T-cell (primary cell): Measurements from ENCODE around the gene SPATS1. TPM values are rescaled to one million over a fixed set of nuclear protein-coding genes. Genes with fewer than 3 reads are reported as not detected.

Experiments used
- ATAC-seq, 4 experiments: fragments of 200-7000 bp in 3 of 4; fragments of 150-1000 bp in 1 of 4; cut with Tn5 transposase; replicated peaks in 1 of 4; 1 replicate in 3 of 4; 2 replicates in 1 of 4; pipeline ENCODE4 v1.10.0; 2021; ENCODE audit warnings: moderate library complexity in 3 of 4, mild to moderate bottlenecking in 2 of 4, moderate number of reproducible peaks in 1 of 4
- CTCF ChIA-PET, 2 donors: fragments of 300-600 bp; sonication (Branson Sonifier 250); formaldehyde crosslinking; loops; one replicate each; lab custom pipeline; 2022; ENCODE audit warnings: antibody characterized with exemption in 2 of 2; lab: Charles Lee
- POLR2A ChIA-PET, 2 donors: fragments of 300-600 bp; sonication (Branson Sonifier 250); formaldehyde crosslinking; loops; one replicate each; lab custom pipeline; 2022; ENCODE audit warnings: antibody characterized with exemption in 2 of 2; lab: Charles Lee
- DNase-seq, 35 experiments: peaks; one replicate each; pipeline versions ENCODE4 v3.0.0 to v3.0.0-alpha.2; 2013 to 2023
- H3K27ac ChIP-seq: one replicate; pipeline ENCODE4 v1.5.1; 2013; ENCODE audit warnings: low read length
- H3K27me3 ChIP-seq, 2 experiments: replicated peaks in 1 of 2; 1 replicate in 1 of 2; 2 replicates in 1 of 2; pipeline versions ENCODE4 v1.6.1 to v1.7.0; 2013; ENCODE audit warnings: low read length in 1 of 2, mixed read lengths in 1 of 2; ENCODE audit not compliant: control insufficient read depth in 2 of 2, insufficient read depth in 2 of 2; ENCODE audit errors: extremely low read depth in 1 of 2
- H3K36me3 ChIP-seq, 2 donors: 1 replicate in 1 of 2; 2 replicates in 1 of 2; pipeline versions ENCODE4 v1.6.1 to v1.7.0; 2013; ENCODE audit warnings: low read length in 1 of 2; ENCODE audit not compliant: control insufficient read depth in 2 of 2, insufficient read depth in 1 of 2; ENCODE audit errors: extremely low read depth in 1 of 2
- H3K4me1 ChIP-seq, 2 experiments: 1 replicate in 1 of 2; 2 replicates in 1 of 2; pipeline versions ENCODE4 v1.6.1 to v1.7.0; 2013; ENCODE audit warnings: low read length in 2 of 2, mixed read lengths in 1 of 2; ENCODE audit not compliant: insufficient read depth in 2 of 2, control insufficient read depth in 1 of 2; ENCODE audit errors: extremely low read depth in 1 of 2
- H3K4me3 ChIP-seq, 2 donors: 1 replicate in 1 of 2; 2 replicates in 1 of 2; pipeline versions ENCODE4 v1.5.1 to v1.7.0; 2013; ENCODE audit warnings: mild to moderate bottlenecking in 2 of 2, low read length in 1 of 2, moderate library complexity in 1 of 2; ENCODE audit not compliant: control insufficient read depth in 1 of 2; ENCODE audit errors: extremely low read depth in 1 of 2
- H3K9me3 ChIP-seq: 2 replicates; pipeline ENCODE4 v1.7.0; 2013
- H3K27ac Mint-ChIP-seq, 2 donors: one replicate each; pipeline ENCODE4 v1.8.0; 2020 to 2021; ENCODE audit warnings: mild to moderate bottlenecking in 2 of 2, mixed read lengths in 2 of 2
- H3K27me3 Mint-ChIP-seq, 2 donors: one replicate each; pipeline ENCODE4 v1.8.0; 2021 to 2022; ENCODE audit warnings: mixed read lengths in 2 of 2
- H3K36me3 Mint-ChIP-seq: one replicate; pipeline ENCODE4 v1.8.0; 2021; ENCODE audit warnings: mixed read lengths
- H3K4me1 Mint-ChIP-seq, 3 donors: one replicate each; pipeline ENCODE4 v1.8.0; 2020 to 2022; ENCODE audit warnings: mixed read lengths in 3 of 3, mild to moderate bottlenecking in 1 of 3
- H3K4me3 Mint-ChIP-seq, 3 donors: one replicate each; pipeline ENCODE4 v1.8.0; 2020 to 2022; ENCODE audit warnings: mild to moderate bottlenecking in 3 of 3, mixed read lengths in 3 of 3, moderate library complexity in 3 of 3
- H3K9me3 Mint-ChIP-seq, 3 donors: one replicate each; pipeline ENCODE4 v1.8.0; 2020 to 2022; ENCODE audit warnings: mixed read lengths in 3 of 3
- WGBS: methylation state at CpG from one replicate; pipeline ENCODE4 v1.1.5; 2013; ENCODE audit warnings: missing lambda C conversion rate; ENCODE audit not compliant: insufficient coverage; 5-methylcytosine and 5-hydroxymethylcytosine counted together
- total RNA-seq, 35 experiments: library from RNA in 6 of 35; stranded (reverse) in 6 of 35; fragments of 120-200 nt in 1 of 35; gene quantifications; one replicate each; pipeline versions ENCODE4 v1.2.1 to v1.2.4 and lab custom pipeline; 2013 to 2026

SPATS1 gene
- total RNA-seq, 5 donors from 2014 or later (not counting 1 experiment from before 2014, with no cell fraction given) = not detected

DNA sequence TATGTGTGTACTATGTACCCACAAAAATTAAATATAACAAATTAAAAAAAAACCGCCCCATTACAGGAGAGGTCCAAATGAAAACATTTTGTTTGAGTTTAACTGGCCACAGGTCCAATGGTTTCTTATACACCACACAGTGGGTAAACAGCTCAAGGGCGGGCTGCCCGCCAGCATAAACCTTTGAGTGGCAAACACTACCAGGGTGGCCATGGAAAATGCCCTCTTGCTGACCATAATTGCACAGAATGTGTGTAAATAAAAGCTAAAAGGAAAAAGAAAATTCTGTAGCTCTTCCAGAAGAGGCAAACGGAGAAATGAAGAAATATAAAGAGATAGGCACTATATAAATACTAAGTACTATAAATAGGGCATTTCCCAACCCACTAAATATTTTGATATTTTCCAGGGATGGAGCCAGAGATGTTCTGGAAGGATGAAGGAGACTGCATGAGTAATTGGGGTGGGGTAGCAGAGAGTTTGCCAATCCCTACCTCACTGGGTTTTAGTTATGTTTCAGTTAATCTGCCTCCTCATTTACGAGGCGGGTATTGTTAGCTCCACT, 44.0 kb downstream of the SPATS1 start:
- DNase-seq (no peak), ATAC-seq (no peak)
- Histone ChIP-seq H3K9me3 (no peaks in the 10 kb centered on the region), H3K27ac (peak overlapping the region; percentile 86), H3K27me3 (peaks cover 0 to 6% of the 10 kb centered on the region in 2 experiments), H3K4me3 (peak overlapping the region; percentile 81 to 85), H3K36me3 (peaks cover under 1 to 4% of the 10 kb centered on the region in 2 donors), H3K4me1 (peaks cover 14 to 17% of the 10 kb centered on the region in 2 experiments)
- WGBS = 83% methylated on average over 1 of the region's 6 CpGs
- H3K27ac Mint-ChIP-seq = peak overlapping the region; percentile 11 to 97
- H3K36me3 Mint-ChIP-seq = peaks cover under 1% of the 10 kb centered on the region
- ChIA-PET POLR2A (no interaction called here), CTCF (interaction anchor here in 1 of 2 donors (0.5 to 0.6 kb wide), 3 partner anchors 120 to 1821 kb away, joined by 3 to 4 read pairs (median 4); no protein-coding TSS in a partner anchor)
- no peaks in the 10 kb centered on the region for H3K9me3 Mint-ChIP-seq
- peaks cover 0 to 4% of the 10 kb centered on the region in 2 donors for H3K27me3 Mint-ChIP-seq
- peak overlapping the region; percentile 90 to 96 (median 95) for H3K4me3 Mint-ChIP-seq
- H3K4me1 Mint-ChIP-seq = peaks cover 35 to 39% (median 38%) of the 10 kb centered on the region in 3 donors

DNA sequence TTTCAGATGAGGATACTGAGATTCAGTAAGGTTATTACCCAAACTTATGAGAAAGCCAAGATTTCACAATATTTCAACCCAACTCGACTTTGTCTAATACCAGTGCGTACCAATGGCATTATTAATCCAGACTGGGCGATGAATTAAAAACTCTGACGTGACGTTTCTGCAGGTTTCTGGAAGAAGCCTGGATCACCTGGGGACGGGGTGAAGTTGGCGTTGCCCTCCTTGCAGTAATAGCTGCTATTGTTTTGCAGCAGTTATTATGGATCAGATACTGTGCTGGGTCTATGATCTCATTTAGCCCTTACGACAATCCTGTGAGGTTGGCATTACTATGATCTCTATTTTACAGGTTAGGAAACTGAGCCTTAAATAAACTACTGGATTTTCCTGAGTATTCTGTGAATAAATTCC, 44.5 kb downstream of the SPATS1 start:
- DNase-seq (peak in 2 of 35 experiments; percentile 3 to 11), ATAC-seq (peak; percentile 9 to 34 (median 12))
- Mint-ChIP-seq H3K4me1 (peaks cover 38 to 44% (median 43%) of the 10 kb centered on the region in 3 donors), H3K27me3 (no peaks in the 10 kb centered on the region), H3K4me3 (peak overlapping the region; percentile 90 to 96 (median 95)), H3K27ac (peak overlapping the region; percentile 97), H3K9me3 (no peaks in the 10 kb centered on the region), H3K36me3 (peaks cover 6% of the 10 kb centered on the region)
- Histone ChIP-seq H3K27me3 (peaks cover 0 to 4% of the 10 kb centered on the region in 2 experiments), H3K36me3 (peaks cover 3 to 8% of the 10 kb centered on the region in 2 donors), H3K27ac (peak overlapping the region; percentile 86), H3K4me3 (peak overlapping the region; percentile 81 to 85), H3K4me1 (peaks cover 14 to 17% of the 10 kb centered on the region in 2 experiments), H3K9me3 (no peaks in the 10 kb centered on the region)
- POLR2A ChIA-PET = interaction anchor here in 1 of 2 donors (0.6 kb wide), 1 partner anchor 1457 kb away, joined by 3 read pairs; the partner anchor contains the start of gene CNPY3
- CTCF ChIA-PET = interaction anchor here in 1 of 2 donors (0.5 to 1.3 kb wide), 6 partner anchors 39 to 1821 kb away, joined by 3 to 4 read pairs (median 4); partner anchors contain the start of gene AARS2
- 13% methylated on average over 4 of the region's 8 CpGs for WGBS

DNA sequence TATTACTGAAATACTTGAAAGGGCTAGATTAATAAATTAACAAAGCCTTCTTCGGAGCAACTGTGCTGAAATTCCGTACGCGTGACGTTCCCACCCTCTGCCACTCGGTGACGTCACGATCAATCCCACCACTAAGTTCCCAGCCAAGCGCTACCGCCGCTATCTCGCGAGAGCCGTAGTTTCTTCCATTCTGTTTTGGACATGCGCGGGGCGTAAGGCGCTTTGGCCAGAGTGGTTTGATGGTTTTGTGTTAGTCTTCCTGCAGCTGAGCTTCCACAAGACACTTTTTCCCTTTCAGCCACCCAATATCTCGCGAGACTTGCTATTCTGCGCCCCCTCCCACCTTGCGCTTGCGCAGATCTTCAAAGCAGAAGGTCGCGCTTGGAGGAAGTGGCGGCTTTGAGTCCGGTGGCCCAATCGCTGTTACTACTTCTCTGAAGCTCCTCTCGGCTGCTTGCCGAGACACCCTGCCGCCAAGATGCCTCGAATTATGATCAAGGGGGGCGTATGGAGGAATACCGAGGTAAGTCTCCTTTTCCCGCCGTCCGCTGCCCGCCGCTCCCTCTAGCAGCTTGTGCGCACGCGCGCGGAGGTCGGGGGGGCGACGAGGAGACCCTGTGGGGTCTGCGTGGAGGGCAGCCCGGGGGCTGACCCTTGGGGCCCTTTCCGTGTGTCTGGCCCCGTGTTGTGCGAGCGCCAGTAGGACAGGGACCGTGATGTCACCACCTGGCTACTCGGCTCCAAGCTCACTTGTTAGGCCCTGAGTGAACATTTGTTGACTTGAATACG, 45.1 kb downstream of the SPATS1 start, which contains the start of gene CDC5L:
Gene CDC5L (plus strand): TSS at position 361 of the 789 bp plus-strand sequence. CDS start 118 bp downstream, at position 479.
- H3K4me3 Mint-ChIP-seq = peak within 1 kb of the TSS; percentile 90 to 96 (median 95)
- H3K4me1 ChIP-seq = peaks cover 14 to 17% of the 10 kb centered on the region in 2 experiments
- CTCF ChIA-PET = interaction anchor here in 1 of 2 donors (0.5 to 1.3 kb wide), 6 partner anchors 40 to 215 kb away, joined by 3 to 5 read pairs (median 4); partner anchors contain the start of genes AARS2 and SLC29A1

DNA sequence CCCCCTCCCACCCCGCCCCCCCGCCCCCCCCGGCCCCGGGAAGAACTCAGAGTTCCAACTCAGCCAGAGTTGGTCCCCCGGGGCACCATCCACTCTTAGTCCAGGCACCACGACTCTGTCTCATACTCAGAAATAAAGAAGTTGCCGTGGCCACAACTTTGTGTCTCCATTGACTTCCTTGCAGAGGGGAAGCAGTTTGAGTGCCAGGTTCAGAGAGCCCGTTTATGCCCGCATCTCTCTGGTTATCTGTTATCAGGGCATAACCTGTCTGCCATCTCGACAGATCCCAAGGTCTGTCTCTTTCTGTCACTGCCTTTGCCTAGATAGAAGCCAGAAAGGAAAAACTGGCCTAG, 45.7 kb downstream of the SPATS1 start:
- DNase-seq (peak in 5 of 35 experiments; percentile 1 to 15 (median 10)), ATAC-seq (peak in 1 of 4 experiments; percentile 3)
- Histone ChIP-seq H3K4me3 (peak overlapping the region; percentile 81 to 85), H3K27ac (peak overlapping the region; percentile 86), H3K36me3 (peaks cover 3 to 19% of the 10 kb centered on the region in 2 donors), H3K4me1 (peaks cover 14 to 17% of the 10 kb centered on the region in 2 experiments), H3K9me3 (no peaks in the 10 kb centered on the region), H3K27me3 (peaks cover 0 to 4% of the 10 kb centered on the region in 2 experiments)
- CTCF ChIA-PET = interaction anchor here in 1 of 2 donors (0.5 to 1.3 kb wide), 6 partner anchors 40 to 215 kb away, joined by 3 to 5 read pairs (median 4); partner anchors contain the start of genes AARS2 and SLC29A1
- Mint-ChIP-seq H3K9me3 (no peaks in the 10 kb centered on the region), H3K36me3 (peaks cover 17% of the 10 kb centered on the region), H3K4me1 (peaks cover 40 to 46% (median 46%) of the 10 kb centered on the region in 3 donors), H3K27ac (peak overlapping the region; percentile 77 to 86), H3K4me3 (peak overlapping the region; percentile 90 to 96 (median 95)), H3K27me3 (no peaks in the 10 kb centered on the region)
- POLR2A ChIA-PET = interaction anchor here in 1 of 2 donors (0.6 kb wide), 2 partner anchors 19 to 1403 kb away, joined by 3 to 6 read pairs; no protein-coding TSS in a partner anchor
- 0% methylated on average over 3 of the region's 10 CpGs for WGBS

More for the DNA sequence above, 45.1 kb downstream of the SPATS1 start, which contains the start of gene CDC5L:
- under 1% methylated on average over 39 of the region's 56 CpGs for WGBS
- Mint-ChIP-seq H3K36me3 (peaks cover 12% of the 10 kb centered on the region), H3K27me3 (no peaks in the 10 kb centered on the region), H3K9me3 (no peaks in the 10 kb centered on the region), H3K27ac (peak within 1 kb of the TSS; percentile 97), H3K4me1 (peaks cover 40 to 46% (median 46%) of the 10 kb centered on the region in 3 donors)
- H3K4me3 ChIP-seq = peak within 1 kb of the TSS; percentile 81 to 85
- H3K27ac ChIP-seq = peak within 1 kb of the TSS; percentile 86
- ATAC-seq (peak; percentile 84 to 89 (median 87)), DNase-seq (peak; percentile 77 to 97 (median 87))
- no peaks in the 10 kb centered on the region for H3K9me3 ChIP-seq
- H3K36me3 ChIP-seq = peaks cover 3 to 14% of the 10 kb centered on the region in 2 donors
- peaks cover 0 to 4% of the 10 kb centered on the region in 2 experiments for H3K27me3 ChIP-seq
- POLR2A ChIA-PET = interaction anchor here (0.5 to 0.6 kb wide), 4 partner anchors 19 to 1458 kb away, joined by 3 to 6 read pairs (median 4); partner anchors contain the start of gene CNPY3 (in 1 of the 2)

DNA sequence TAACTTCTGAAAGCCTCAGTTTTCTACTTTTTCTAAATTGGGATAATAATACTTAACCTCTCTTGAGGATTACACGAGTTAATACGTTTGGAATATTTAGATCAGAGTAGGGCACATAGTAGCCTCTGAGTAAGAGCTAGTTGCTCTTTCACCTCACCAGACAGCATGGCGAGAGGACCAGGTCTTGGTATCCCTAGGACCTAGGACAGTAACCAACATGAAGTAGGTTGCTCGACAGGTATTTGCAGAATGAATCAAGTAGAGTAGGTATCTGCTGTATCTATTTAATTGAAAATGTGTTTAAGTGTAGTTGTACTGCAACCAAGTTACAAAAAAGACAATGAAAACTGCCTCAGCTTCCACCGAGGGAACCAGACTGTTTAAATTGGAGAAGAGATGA, 46.4 kb downstream of the SPATS1 start:
- Mint-ChIP-seq H3K9me3 (no peaks in the 10 kb centered on the region), H3K27me3 (no peaks in the 10 kb centered on the region), H3K27ac (peak overlapping the region; percentile 77 to 86), H3K4me3 (peak overlapping the region; percentile 90 to 96 (median 95)), H3K4me1 (peaks cover 41 to 46% (median 46%) of the 10 kb centered on the region in 3 donors), H3K36me3 (peaks cover 24% of the 10 kb centered on the region)
- Histone ChIP-seq H3K36me3 (peaks cover 3 to 27% of the 10 kb centered on the region in 2 donors), H3K4me1 (peaks cover 14 to 17% of the 10 kb centered on the region in 2 experiments), H3K4me3 (peak overlapping the region in 1 of 2 donors; percentile 85), H3K9me3 (no peaks in the 10 kb centered on the region), H3K27ac (no peak overlapping the region), H3K27me3 (no peaks in the 10 kb centered on the region)
- ATAC-seq (no peak), DNase-seq (no peak)
- 81% methylated on average over 3 of the region's 5 CpGs for WGBS
- ChIA-PET CTCF (no interaction called here), POLR2A (no interaction called here)
